CD4-positive, alpha-beta T cell treated with Interleukin-21 for 1 hour (primary cell): ENCODE data around the gene ZNF777.
"Not testable (repeated sequence)": the region's sequence is repeated elsewhere in the genome, so short reads cannot be mapped to it uniquely, and the experiment has no call there.

Source experiments
- DNase-seq: peaks from one replicate; pipeline ENCODE4 v3.0.0-alpha.2; 2020

Gene ZNF777

DNA sequence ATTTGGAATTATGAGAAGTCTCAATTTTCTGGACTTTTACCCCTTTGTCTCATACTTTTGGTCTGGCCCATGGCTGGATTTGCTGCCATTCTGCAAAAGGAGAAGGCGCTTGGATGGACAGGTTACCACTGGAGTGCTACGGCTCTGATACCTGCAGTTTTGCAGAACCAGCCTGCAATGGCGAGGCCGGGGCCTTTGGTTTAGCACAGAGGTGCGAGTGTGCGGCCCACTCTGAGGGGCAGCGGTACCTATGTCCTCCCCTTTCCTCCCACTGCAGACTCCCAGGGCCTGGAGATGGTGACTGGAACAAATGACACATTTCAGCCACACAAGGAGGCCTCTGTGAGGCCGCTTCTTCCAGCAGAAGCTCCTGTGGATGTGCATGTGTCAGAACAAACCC is 11.9 kb downstream of the ZNF777 start:
- DNase-seq, result no peak

DNA sequence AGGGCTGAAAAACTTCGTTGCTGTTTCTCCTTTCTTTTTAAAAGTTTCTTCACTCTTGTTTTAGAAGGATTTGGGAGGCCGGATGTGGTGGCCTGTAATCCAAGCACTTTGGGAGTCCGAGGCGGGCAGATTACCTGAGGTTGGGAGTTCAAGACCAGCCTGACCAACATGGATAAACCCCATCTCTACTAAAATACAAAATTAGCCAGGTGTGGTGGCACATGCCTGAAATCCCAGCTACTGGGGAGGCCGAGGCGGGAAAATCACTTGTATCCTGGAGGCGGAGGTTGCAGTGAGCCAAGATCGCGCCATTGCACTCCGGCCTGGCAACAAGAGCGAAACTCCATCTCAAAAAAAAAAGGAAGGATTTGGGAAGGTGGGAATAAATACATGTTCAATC is 14.8 kb downstream of the ZNF777 start:
- DNase-seq, result not testable (repeated sequence)

DNA sequence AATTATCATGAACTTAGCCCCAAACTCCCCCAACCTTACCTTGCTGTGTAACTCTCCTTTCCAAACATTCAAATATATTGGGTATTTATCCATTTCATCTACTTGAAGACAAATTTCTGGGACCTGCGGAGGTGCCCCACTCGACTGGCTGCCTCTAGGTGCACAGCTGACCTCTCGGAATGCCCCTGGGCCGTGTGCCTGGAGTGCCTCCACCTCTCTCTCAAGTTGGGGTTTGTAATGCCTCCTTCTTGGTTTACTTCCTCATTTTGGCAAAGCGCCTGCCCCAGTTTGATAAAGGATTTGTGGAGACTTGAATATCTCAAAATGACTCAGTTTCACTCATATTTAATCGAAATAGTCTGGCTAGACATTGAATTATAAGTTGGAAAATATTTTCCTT is 16.6 kb downstream of the ZNF777 start:
- DNase-seq, result no peak

DNA sequence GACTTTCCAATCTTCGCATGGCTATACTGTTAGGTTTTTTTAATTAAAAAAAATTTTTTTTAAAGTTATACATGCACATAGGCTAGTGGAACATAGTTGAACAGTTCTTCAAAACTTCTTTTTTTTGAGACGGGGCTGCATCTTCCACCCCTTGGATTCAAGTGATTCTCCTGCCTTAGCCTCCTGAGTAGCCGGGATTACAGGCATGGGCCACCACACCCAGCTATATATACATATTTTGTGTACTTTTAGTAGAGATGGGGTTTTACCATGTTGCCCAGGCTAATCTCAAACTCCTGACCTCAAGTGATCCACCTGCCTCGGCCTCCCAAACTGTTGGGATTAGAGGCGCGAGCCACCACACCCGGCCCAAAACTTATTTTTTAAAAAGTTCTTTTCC is 17.3 kb downstream of the ZNF777 start:
- no peak for DNase-seq

DNA sequence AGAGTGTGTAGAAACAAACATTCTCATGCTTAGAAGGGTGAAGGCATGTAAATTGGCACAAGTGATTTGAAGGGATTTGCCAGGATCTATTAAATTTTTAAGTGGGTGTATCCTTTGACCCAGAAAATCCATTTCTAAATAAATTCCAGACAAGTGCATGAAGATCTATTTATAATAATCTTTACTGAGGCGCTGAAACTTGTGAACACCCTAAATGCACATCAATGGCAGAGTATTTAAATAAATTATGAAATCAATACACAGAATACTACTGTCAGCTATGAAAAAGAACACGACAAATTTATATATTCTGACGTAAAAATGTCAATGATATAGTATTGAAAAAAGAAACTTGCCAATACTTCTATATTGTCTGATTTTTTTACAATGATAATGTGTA is 17.9 kb downstream of the ZNF777 start:
- no peak for DNase-seq

DNA sequence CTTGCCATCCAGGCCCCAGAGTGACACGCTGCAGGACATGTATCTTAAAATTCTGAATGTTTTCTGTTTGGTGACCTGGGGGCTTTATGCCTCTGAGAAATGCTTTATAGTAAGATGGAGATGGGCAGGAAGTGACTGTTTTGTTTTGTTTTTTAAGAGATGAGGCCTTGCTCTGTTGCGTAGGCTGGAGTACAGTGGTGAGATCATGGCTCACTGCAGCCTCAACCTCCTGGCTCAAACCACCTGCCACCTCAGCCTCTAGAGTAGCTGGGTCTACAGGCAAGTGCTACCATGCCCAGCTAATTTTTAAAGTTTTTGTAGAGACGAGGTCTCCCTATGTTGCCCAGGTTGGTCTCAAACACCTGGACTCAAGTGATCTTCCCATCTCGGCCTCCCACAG is 20.6 kb downstream of the ZNF777 start:
- DNase-seq, result peak; percentile 20

DNA sequence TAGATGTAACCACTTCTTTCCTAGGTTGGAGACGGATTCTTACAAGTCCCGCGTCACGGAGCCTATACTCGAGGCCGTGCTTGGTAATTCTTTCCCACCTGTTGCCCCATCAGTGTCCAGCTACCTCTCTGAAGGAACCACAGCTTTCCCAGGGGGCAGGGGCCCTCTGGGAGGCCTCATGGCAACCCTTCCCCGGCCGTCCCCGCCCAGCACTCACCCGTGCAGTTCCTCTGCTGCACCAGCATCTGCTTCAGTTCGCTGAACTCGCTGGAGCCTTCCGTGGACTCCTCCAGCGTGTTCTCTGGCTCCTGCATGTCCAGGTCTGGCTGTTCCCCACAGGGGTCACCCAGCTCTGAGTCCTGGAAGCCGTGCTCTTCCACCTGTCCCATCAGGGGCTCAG is 24.5 kb downstream of the ZNF777 start:
- DNase-seq, result no peak

DNA sequence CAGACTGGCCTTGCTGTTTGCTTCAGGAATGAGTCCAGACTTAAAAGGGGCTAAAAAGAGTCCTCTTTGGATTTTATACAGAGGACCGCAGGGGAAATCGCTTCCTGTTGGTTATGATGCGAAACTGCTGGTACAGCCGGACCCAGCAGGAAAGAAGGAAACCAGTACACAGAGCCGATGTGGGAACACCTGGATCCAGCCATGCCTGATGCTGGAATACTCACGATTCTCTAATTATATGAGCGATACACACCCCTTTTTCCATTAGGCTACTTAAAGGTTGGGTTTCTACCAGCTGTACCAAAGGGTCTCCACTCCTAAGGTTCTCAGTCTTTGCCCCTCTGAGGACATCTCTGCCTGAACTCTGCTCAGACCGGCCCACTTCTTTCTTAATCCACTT is 27.7 kb downstream of the ZNF777 start:
- DNase-seq, result no peak

DNA sequence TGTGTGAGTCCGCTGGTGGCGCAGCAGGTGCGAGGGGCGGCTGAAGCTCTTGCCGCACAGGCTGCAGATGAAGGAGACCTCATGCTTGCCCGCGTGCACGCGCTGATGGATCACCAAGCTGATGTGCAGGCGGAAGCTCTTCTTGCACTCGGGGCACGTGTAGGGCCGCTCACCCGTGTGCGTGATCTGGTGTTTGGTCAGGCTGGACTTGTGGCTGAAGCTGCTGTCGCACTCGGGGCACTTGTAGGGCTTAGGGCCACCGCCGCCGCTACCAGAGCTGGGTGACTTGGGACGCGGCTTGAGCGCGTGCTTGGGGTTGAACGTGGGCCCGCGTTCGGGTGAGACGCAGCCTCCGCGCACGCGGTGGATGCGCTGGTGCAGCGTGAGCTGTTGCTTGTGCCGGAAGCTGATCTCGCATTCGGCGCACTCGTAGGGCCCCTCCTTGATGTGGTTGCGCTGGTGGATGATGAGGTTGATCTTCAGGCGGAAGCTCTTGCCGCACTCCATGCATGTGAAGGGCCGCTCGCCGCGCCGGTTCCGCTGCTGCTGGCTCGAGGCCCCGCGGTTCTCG is 28.7 kb downstream of the ZNF777 start:
- no peak for DNase-seq

DNA sequence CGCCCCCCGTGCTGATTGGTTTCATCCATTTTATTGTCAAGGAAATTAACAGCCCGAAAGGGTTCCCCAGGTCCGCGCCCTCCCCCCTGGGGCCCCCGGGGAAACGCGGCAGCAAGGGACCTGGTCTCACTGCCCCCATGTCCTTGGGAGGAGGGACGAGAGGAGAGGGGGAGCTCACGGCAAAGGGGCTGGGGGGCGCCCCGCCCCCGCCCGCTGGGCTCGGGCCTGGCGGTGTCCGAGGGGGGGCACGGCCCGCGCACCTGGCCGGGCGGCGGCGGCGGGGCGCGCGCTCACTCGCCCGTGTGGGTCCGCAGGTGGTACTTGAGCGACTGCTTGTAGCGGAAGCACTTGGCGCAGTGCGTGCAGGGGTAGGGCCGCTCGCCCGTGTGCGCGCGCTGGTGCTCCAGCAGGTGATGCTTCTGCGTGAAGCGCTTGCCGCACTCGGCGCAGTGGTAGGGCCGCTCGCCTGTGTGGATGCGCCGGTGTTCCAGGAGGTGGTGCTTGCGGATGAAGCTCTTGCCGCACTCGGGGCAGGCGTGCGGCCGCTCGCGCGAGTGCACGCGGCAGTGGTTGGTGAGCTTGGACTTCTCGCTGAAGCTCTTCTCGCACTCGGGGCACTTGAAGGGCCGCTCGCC is 29.3 kb downstream of the ZNF777 start:
- no peak for DNase-seq

DNA sequence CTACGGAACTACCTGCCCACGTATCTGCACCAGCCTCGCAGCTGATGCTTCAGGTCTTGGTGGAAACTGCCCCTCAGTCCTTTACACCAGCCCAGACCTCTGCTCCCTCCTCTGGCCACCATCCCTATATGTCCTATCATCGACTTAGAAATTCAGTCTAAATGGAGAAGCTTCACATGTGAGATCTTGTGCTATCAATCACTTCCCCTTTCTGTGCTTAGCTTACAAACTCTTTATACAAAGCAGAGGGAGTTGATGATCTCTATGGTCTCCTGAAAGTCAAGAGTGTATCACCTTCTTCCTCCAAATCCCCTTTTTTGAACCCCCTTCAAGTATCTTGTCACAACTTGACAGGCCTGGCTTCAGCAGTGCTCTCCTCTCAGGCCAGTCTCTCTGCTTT is 30.7 kb downstream of the ZNF777 start:
- DNase-seq, result no peak

DNA sequence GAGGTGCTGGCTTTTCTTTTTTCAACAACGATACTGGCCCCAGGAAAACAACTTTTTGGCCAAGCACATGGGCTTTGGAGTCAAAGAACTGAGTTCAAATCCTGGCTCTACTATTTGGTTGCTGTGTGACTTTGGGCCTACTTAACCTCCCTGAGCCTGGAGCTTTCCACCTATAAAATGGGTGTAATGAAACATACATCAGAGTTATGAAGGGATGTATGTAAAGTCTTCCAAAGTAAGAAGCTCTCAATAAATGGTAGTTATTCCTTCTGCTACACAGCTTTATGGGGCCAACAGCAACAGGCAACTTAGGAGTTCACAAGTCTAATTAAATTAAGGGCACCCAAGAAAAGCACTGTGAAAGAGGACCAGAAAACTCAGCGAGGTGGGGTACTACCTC is 33.0 kb downstream of the ZNF777 start:
- DNase-seq, result no peak

DNA sequence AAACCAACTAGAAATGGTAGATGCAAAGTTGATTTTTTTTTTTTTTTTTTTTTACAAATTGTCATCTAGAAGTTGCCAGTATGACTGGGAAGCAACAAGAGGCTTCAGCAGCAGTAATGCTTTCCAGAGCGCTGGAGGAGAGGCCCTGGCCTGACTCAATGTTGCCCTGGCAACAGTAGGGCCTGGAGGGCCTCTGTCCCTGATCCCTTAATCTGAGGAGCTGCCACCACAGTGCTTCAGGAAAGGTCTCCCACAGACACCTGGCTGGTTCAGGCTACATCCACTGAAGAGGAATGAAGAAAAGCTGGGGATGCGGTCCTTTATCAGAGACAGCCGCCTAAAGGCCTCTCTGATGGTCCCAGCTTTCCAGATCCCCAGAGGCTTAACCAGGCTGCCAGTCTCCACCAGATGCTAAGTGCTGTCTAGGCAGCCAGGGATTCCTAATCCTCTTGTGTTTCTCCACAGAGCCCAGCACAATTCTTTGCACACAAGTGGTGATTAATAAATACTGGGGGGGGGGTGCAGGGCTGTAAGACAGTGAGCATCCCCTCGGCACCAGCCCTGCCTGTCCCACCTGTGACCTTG is 33.7 kb downstream of the ZNF777 start:
- no peak for DNase-seq

DNA sequence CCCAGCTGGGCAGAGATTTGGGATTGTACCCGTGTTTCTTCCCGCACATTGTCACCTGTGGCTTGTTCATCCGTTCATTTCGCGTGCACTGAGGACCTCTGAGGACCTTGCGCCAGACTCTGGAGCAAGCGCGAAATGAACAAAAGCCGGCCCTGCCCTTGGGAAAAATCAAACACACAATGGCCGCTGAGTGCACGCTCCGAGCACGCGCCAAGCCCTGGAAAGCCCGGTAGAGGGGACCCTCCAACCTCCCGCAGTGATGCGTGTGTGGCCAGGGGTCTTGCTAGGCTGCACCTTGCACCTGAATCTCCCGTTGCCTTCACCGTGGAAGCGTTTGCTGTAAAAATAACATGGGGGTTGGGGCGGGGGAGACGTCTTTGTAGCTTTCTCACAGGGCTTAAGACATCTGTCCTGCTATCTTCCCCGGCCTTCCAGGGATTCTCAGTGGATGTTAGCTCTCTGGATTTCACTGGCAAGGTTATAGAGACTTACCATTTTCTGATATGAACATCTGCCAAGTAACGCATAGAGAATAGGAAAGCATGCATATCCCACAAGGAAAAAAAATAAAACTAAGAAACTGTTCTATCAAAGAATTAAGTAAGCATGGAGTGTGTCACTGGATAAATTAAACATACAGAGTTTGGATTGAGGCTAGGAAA is 37.3 kb downstream of the ZNF777 start:
- DNase-seq, result no peak

DNA sequence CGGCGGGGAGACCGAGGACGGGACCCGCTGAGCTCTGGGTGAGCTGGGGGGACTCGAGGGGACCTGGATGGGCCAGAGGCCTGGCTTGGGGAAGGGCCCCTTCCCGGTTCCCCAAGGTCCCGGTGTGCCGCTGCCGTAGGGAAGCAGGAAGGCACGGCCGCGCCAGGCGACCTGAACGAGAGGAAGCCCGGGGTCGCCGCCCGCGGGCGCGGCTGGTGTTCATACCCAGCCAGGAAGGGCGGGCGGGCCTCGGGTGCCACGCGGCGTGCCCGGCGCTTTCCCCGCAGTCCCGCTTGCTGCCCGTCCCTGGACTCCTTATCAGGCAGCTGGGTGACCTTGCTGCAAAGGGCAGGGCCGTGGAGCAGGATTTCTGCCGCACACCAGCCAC is 38.0 kb downstream of the ZNF777 start:
- DNase-seq, result no peak

DNA sequence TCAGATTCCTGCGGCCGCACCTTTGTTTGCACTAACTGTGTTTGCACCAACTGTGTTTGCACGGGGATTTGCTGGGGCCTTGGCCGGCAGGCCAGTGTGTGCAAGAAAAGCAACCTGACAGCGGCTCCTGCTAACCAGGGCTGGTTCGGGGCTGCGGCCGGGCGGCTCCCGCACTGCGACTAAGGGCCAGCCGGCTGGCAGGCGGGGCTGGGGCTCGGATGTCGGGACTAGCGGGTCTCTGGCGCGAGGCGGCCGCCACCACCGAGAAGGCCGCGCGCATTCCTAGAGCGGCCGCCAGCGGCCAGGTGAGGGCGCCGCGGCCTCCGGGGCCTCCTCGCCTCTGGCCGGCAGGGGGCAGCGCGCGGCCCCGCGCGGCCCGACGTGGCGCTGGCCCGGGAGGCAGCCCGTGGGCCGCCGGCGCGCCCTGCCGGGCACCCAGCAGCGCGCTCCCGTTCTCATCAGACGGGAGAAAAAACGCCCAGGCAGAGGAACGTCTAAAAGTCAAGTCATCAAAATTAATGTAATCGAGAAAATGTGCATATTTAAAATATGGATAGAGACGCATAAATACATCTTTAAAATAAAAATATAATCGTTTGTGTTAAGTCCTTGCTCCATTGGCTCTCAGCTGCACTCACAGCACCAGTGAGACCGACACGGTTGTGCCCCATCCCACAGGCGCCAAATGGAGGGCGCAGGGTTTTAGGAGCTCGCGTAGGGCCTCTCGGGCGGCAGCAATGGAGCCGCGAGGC is 38.5 kb downstream of the ZNF777 start:
- peak; percentile 81 for DNase-seq

DNA sequence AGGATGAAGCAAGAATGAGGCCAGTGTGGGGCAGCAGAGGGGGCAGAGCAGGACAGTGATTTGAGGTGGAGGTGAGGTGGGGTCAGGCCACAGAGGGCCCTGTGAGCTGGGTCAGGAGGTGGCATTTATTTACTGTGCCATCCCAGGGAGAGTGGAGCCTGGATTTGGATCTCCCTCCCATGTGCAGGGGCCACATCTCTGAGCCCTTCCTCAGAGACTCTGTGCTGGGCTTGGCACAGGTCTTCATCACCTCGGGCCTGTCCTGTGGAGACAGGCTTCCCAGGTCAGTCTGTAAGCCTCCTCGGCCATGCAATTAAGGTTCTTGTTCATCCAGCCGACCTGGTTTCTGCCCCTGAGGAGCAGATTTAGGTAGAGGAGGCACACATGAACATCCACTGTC is 40.9 kb downstream of the ZNF777 start:
- no peak for DNase-seq

DNA sequence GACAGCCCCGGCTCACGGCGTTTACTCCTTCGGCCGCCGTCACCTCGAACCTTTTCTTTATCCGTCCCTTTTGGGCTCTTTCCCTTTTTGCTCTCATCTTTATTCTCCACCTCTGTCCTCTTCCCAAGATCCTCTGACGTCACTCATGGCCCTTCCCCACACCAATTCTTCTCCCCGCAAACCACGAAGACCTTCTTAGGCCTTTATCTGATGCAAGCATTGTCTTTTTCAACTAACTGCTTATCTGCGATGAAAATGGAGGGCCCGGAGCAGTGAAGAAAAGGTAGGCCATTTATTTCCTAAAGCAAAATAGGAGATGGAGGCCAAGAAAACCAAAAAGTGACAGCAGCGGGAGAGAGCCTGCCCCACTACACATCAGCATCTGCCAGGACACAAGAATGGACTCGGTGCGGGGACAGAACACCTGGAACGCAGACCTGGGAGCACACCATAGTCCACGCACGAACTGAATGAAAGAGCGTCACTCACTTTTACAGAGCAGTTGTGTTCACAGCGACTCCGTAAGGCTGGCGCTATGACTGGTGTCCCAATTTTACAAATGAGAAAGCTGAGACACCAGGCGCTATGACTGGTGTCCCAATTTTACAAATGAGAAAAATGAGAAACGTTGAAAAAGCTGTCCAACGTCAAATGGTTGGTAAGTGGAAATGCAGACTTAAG is 45.3 kb downstream of the ZNF777 start:
- DNase-seq, result peak; percentile 22

DNA sequence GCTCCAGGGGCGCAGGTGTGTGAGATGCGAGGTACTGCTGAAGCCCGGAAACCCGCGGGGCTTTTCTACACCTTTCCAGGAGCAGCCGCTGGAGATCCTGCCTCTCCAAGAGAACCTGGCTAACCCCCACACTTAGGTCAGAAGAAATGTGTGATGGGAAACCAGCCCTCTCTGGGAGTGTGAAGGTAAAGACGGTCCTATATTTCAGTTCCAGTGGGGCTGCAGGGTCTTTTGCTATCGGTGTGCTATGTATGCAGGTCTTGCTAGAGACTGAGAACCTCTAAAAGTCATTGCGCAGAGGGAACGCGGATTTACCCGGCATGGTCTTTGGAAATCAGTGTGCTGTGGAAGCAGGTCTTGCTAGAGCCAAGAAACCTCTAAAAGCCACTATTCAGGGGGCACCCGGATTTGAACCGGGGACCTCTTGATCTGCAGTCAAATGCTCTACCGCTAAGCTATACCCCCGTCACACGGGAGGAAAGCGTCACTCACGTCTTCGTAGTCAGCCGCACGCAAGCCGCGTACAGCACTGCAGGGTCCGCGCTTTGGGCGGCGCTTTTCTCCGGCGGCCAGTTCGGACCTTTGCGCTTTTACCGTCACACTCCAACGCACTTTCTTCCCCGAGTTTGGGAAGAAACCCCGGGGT is 46.0 kb downstream of the ZNF777 start:
- DNase-seq, result peak; percentile 71

DNA sequence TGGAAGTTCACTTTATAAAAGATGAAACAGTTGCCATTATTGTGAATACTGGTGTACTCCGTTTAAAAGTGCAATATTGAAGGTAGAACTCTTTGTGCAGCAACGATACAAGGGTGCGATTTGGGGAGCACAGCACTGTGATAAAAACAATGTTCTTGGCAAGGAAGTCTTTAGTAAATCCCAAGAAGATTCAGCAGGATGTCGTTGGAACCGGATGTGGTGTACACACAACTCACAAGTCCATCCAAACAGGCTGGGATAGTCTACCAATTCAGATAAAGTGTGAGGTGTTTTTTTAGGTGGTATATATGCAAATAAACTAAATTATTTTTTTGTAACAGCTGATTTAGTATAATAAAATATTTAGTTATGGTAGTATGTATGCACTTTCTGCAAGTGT is 46.7 kb downstream of the ZNF777 start:
- DNase-seq, result no peak

DNA sequence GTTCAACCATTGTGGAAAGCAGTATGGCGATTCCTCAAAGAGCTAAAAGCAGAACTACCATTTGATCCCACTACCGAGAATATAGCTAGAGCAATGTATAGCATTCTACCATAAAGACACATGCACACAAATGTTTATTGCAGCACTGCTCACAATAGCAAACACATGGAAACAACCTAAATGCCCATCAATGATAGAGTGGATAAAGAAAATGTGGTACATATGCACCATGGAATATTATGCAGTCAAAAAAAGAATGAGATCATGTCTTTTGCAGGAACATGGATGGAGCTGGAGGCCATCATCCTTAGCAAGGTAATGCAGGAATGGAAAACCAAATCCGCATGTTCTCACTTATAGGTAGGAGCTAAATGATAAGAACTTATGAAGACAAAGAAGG is 47.8 kb downstream of the ZNF777 start:
- not testable (repeated sequence) for DNase-seq

DNA sequence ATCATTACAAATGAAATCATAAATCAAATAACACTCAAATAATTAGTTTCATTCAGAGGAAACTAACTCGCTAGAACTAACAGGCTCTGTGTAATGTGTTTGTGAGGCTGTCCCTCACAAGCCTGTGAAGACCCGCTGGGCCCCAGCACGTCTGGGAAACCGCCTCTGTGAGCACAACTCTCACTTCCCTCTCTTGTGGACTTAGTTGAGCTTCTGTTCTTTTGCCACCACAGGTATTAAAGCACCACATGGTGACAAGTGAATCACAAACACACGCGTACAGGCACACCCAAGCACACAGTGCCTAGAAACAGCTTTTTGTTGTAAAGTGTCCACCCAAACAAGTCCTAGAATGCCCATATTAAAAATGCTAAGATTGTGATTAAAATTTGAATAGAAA is 51.0 kb downstream of the ZNF777 start:
- no peak for DNase-seq

DNA sequence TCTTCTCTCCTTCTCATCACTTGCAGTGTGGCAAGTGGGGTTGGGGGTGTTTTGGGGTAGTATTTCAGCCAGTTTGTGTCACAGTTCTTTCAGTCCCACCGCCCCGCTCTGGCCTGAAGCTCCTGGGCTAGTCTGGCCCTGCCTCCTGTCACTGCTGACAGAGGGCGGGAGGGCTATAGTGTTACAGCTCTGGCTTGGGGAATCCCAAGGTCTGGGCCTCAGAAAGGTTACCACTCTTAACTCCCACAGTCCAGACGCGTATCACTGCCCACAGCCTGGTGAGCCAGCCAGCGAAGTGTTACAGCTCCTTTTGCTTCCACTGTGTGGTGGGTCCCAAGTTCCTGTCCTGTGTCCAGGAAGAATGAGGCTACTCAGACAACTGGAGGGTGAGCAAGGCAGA is 56.0 kb downstream of the ZNF777 start:
- DNase-seq, result no peak
